GM18870 (cell line): Measurements from ENCODE around the gene LYZL1.
"Not testable (repeated sequence)": the region's sequence is repeated elsewhere in the genome, so short reads cannot be mapped to it uniquely, and the experiment has no call there.

Experiments used
- ATAC-seq: cut with Tn5 transposase; IDR thresholded peaks from one replicate; pipeline ENCODE4 v1.9.1; 2021; ENCODE audit warnings: moderate library complexity; ENCODE audit not compliant: unreplicated experiment

Gene LYZL1

DNA sequence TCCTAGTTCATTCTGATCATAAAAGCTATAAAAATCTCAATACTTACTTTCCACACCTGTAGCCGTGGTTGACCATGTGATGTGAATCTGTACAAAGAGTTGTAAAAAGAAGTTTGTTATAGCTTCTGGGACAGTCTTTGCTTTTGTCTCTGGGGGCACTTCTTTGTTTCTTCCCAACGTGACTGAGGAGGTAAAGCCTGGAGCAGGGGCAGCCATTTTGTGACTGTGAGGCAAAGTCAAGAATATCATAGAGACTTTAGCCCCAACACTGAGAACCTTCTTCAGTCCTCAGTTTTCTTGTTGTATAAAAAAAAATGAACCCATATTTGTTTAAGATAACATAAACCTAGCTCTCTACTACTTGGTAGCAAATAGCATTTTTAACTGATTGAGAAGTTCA is 29.4 kb upstream of the LYZL1 start:
- ATAC-seq: no peak

DNA sequence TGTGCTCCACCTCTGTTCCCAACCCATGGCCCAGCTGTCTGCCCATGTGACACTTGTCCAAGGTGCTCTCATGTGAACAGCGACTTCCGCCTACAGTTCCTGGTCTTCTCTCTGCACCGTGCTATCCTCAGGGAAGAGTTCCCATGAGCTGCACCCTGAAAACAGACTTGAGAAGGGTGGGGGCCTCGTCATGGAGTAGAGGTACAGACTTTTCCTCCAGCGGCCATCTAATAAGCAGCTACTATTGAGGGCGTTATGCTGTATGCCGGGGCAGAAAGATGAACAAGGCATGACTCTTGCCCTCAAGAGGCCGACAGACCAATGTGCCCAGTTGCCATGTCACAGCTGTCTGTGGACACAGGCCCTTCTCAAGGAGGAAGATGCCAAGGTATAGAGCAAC is 25.4 kb upstream of the LYZL1 start:
- ATAC-seq: no peak

DNA sequence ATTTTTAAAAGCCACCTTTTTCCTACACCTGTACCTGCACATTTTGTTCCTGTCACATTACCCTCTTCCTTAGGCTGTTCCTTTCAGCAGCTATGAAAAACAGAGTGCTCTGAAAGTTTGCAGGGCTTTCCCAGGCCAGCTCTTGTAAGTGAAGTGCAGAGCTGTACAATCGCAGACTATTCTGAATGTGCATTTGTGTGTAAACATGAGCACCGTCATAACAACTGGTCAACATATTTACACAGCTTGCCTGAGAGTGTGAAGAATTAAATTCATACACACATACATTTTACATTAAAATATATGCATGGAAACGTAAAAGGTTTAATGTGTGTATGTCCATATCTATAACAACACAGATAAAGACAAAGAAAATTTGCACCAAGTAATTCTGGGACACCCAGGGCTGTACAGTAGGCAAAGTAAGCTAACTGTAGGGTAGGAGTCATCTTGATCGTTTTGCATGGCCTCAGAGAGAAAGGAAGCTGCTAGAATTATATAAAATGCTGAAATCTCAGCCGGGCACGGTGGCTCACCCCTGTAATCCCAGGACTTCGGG is 23.6 kb upstream of the LYZL1 start:
- no peak for ATAC-seq

DNA sequence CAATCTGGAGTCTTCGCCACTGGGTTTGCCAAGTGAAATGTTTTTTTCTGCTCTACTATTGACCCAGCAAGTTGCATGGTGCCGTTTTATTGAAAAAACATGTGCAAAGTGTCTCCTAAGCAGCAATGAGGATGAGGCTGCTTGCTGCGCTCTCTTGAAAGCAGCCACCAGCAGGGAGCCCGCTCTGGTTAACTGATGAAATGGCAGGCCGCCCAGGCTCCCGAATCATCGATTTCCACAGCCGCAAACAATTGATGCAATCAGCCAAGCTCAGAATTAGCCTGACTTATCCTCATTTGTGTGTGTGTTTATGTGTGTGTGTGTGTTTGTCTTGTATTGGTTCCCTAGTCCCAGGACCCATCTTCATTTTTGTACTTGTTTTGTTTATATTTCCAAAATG is 22.2 kb upstream of the LYZL1 start:
- no peak for ATAC-seq

DNA sequence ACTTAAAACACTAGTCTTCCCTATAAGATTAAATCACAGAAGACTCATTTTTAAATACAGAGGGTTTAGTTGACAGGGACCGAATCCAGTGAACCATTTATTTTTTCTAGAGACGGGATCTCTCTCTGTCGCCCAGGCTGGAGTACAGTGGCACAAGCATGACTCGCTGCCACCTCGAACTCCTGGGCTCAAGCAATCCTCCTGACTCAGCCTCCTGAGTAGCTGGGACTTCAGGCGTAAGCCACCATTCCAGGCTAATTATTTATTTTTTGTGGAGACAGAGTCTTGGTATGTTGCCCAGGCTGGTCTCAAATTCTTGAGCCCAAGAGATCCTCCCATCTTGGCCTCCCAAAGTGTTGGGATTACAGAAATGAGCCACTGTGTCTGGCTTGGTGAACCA is 20.9 kb upstream of the LYZL1 start:
- no peak for ATAC-seq

DNA sequence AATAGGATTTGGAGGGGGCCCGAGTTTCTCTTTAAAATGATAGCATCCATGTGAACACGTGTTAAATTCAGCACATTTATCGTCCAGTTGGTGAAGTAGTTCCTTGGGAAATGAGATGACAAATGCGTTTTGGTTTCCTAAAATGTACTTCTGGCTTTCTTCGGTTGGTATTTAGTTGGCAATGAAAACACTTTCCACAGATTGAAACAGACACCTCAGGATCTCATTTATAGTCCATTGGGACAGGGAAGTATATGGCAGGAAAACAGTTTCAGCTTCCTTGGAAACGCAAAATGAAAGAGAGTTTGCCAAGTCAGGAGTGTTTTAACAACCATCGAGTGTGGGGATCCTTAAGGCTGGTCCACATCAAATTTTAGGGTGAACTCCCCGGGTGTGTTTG is 19.4 kb upstream of the LYZL1 start:
- ATAC-seq: no peak

DNA sequence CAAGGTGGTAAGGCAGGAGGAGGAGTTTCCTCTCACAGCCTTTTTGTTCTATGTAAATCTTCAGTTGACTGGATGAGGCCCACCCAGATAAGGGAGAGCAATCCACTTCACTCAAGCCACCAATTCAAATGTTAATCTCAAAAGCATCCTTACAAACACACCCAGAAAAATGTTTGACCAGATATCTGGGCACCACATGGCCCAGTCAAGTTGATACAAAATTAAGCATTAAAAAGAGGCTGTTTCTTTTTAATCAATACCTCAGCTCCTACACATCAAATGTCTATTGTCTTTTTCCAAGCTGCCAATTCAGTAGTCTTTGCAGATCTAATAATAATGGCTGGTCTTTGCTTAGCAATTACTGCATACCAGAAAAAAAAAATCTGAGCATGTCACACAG is 18.0 kb upstream of the LYZL1 start:
- ATAC-seq: no peak

DNA sequence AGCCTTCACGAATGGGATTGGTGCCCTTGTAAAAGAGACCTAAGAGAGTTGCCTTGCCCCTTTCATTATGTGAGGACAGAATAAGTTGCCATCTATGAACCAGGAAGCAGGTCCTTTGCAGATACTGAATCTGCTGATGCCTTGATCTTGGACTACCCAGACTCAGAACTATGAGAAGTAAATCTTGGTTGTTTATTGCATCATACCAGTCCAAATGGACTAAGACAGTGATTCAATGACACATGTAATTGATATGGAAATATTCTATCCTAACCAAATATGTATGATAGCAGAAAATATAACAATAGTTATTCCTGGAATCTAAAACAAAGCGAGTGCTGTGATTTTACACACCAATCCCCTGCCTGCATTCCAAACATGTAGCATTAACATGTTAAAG is 17.0 kb upstream of the LYZL1 start:
- no peak for ATAC-seq

DNA sequence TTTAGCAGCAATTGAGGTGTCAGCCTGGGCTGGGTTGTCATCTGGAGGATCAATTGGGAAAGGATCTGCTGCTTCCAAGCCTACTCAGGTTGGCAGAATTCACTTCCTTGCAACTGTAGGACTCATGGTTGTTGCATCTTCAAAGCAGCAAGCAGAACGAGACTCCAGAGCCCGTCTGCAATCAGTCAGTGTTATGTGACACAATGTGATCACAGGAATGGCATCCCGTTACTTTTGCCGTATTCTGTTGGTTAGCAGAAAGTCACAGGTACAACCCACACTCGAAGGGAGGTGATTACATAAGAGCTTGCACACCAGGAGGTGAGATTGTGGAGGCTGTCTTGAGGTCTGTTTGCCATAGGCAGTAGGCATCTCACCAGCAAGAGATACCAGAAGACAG is 15.4 kb upstream of the LYZL1 start:
- ATAC-seq: no peak

DNA sequence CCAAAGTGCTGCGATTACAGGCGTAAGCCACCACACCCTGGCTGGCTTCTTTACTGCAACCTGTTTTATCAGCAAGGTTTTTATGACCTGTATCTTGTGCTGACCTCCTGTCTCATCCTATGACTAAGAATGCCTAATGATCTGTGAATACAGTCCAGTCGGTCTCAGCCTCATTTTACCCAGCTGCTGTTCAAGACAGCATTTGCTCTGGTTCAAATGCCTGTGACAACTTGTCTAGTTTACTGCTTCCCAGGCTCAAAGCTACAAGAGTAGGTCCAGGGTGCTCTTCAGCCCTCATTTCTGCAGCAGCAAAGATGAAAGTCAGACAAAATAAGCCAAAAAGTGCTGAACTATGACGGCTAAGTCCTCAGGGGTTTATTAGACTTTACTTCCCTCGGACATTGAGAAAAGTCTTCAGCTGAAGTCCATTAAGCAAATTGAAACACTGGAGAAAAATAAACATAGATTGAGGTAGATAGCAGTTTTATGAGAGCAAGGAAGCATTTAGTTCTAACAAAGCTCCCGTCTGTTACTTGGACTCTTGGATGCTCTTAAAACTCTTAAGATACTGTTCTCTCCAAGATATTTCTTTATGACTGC is 12.5 kb upstream of the LYZL1 start:
- ATAC-seq: no peak

DNA sequence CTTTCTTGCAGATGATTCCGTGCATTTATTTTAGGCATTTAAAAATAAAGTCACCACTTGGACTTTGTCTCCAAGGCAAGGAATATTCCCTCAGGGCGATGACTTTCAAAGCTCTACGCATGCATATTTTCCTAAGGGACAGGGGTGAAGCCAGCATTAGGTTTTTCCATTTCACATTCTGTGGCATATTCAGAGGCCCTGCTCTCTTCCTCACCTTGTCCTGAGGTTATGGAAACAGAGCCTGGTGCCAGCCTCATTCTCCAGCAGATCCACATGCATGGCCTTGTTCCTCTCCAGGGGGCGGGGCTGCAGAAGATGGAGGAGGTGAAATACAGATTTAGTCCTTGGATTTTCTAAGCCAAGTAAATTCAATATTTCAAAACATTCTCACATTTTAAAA is 11.6 kb upstream of the LYZL1 start:
- no peak for ATAC-seq

DNA sequence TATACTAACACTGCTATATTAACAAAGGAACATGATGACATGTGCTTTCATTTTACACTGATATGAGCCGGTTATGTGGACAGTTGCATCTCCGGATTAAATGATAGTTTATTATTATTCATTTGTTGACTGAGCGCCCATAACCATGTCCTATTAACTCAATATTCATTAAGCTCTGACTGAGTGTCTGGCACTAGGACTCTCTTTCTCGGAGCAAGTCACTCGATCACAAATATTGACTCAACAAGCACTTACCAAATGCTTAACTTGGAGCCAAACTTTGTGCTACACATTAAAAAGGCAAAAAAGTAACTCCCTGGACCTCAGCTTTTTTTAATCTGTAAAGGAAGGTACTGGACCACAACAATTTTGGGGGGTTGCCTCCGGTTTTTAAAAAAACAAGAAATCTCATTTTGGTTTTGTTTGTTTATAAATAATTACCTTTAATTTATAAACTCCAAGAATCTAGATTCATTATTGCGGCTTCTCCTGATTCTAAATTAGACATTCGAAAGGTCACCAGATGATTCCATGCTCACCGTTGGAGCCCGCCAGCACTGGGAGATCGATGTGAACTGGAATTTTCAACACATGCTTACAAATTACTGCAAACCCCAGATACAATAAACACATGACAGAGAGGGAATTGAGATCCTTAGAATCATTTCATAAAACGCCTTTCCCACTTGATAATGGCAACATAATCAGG is 8.9 kb upstream of the LYZL1 start:
- no peak for ATAC-seq

DNA sequence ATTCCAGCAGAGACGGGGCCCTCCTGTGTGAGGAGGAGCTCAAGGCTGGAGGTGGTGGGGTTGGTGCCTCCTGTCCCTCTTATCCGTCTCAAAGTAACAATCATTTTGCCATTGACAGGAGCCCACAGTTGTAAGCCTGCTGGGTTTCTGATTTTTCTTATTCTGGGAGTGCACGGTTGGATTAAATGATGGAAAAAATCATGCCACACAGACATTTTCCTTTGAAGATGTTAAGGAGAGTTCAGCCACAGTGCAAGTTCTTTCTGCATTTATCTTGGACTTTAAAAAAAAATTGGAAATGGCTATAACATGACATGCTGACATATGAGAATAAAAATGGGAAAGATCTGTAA is 8.4 kb upstream of the LYZL1 start:
- no peak for ATAC-seq

DNA sequence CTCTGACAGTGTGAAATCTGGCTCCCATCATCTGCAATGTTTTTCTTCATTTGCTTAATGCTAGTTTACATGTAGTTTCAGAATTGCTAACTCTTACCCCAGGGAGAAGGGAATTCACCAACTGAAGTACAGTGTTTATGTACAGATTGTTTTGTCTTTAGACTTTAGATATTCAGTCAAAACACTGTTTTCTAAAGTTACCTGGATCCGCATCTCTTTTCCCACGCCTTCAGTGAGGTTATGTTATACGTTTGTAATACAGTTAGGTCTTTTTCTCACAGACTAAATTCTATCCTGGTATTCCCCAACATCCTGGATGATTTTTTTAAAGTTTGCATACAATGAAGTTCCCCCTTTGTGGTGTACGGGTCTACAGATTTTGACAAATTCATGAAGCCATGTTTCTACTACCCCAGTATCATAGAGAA is 3.2 kb upstream of the LYZL1 start:
- peak; percentile 91 for ATAC-seq

DNA sequence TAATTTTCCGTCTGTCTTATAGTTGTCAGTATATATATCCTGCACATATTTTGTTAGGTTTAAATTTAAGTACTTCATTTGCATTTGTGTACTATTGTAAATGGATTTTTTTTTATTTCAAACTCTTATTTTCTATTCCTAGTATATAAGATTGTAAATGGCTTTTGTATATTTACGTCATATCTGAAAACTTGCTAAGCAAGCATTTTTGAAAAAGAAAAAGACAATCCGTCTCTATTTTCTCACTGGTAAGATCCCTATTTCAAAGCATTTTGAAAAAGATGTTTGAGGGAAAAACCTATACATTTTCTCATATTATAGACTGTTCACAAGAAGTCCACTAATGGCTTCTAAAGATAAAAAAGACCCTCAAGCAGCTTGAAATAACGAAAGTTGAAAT is 1.2 kb upstream of the LYZL1 start:
- no peak for ATAC-seq

DNA sequence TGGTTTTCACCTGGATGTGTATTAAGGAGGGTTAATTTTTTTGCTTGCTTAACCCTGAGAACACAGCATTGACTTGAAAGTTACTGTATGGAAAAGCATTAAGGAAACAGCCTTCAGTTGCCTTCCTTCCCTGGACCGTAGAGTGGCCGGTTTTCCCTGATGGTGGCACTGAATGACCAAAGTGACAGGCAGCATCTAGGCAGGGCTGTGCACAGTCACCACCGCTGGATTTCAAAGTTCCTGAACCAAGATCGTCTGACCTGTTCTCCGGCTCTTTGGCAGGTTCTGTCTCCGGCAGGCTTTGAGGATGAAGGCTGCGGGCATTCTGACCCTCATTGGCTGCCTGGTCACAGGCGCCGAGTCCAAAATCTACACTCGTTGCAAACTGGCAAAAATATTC is 2.7 kb downstream of the LYZL1 start:
- not testable (repeated sequence) for ATAC-seq

DNA sequence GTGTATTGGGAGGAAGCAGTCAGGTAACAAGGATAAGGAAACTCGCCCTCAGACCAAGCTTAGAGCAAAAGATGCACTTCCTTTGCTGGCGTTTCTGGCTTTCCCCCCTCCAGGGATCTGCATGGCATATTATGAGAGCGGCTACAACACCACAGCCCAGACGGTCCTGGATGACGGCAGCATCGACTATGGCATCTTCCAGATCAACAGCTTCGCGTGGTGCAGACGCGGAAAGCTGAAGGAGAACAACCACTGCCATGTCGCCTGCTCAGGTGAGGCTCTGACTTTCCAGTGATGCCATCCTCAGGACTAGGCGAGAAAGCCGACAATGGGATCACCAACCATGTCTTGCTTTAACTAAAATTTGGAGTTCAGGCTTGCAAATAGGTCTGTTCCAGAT is 3.5 kb downstream of the LYZL1 start:
- ATAC-seq: not testable (repeated sequence)

DNA sequence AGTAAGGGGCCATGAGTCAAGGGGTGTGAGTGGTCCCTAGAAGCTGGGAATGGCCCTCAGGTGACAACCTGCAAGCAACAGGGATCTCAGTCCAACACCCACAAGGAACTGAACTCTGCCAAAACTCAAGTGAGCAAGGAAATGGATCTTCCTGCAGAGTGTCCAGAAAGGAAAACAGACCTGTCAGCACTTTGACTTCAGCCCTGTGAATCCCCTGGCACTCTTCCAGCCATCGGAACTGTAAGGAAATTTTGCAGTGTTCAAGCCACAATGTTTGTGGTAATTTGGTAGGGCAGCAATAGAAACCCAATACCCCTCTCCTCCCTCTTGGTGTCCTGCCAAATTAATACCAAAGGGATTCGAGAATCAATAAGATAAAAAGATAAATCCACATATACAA is 6.9 kb downstream of the LYZL1 start:
- ATAC-seq: no peak

DNA sequence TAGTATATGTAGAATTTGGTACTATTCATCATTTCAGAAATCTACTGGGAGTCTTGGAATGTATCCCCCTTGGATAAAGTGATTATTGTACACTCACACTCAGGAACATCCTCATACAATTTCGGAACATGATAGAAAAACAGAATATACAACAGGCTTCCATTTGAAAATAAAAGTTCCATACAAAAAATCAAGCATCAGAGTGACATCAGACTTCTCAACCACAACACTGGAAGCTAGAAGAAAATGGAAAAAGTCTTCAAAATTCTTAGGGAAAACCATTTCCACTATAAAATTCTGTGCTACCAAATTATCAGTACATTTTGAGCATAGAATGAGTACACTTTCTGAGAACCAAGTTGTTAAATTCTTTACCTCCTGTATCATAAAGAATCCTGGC is 8.8 kb downstream of the LYZL1 start:
- ATAC-seq: no peak

DNA sequence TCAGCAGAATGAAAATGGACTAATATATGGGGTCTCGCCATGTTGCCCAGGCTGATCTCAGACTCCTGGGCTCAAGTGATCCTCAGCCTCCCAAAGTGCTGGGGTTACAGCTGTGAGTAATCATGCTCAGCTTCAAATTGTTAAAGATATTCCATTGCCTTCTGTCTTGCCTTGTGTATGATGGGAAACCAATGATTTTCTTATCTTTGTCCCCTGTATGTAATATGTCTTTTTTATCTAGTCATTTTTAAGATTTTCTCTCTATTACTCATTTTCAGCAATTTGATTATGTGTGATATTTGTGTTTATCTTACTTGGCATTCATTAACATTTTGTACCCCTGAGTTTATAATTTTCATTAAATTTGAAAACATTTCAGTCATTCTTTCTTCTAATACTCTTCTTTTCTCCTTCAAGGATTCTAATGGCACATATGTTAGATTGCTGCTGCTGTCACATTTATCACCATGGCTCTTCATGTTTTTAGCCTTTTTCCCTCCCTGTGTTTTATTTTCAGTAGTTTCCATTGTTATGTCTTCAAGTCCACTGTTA is 12.6 kb downstream of the LYZL1 start:
- ATAC-seq: no peak

DNA sequence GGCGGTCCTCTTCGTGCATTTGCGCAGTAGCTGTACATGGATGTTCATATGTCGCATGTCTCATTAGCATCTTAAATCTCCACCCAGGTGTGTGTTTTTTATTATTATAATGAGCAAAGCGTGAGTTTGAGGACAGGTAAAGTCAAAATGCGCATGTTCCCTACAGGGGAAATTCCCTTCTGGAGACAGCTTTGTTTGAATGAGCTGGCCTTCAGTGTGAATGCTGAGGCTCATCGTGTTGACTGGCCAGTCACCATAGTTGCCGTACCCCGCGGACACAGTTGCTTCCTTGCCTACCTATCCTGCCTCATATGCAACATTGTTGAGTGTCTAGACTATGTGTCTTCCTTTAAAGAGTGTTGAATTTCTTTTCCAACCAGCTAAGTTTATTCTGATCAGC is 13.6 kb downstream of the LYZL1 start:
- no peak for ATAC-seq

DNA sequence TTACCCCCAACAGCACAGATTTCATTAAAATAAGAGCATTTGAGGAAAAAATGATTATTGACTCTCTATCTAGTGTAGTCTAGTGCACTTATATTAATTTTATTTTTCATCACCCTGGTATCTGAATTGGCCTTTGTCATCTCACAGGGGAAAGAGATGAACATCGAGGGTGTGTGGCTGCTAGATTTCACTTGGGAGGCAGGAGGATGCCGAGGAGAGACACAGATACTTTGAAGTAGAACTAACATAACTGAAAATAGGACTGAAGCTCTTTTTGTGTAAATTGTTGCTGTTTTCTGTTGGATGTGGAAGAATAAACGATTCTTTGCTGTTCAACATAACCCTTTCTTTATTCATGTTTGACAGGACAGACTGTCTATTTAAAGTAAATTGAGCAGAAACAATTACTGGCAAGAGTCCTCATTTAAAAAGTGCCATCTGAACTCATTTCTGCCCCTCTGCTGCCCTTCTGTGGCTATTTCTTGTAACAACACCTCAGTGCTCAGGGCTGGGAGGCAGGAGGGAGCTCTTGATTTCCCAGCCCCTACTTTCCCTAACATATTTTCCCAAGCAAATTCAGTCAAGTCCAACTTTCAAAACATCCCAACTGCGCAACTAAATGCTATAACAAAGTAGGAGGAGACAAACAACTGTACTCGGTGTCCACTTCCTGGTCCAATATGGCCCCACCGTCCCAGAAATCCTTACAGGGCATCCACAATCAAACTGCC is 15.6 kb downstream of the LYZL1 start:
- ATAC-seq: no peak
